Caco-2 (cell line): ENCODE measurements around the gene ANO1. TPM values are rescaled to one million over a fixed set of nuclear protein-coding genes. Genes with fewer than 3 reads are reported as not detected.

Experiments used
- BruUV-seq: library from RNA; stranded (reverse); fragments of 400-500 nt; replicated peaks from 2 replicates; lab custom pipeline; 2021; lab: Mats Ljungman, UMichigan
- CTCF ChIA-PET: fragments of 300-600 bp; sonication (Branson Sonifier 250); formaldehyde crosslinking; loops from one replicate; lab custom pipeline; 2022; ENCODE audit warnings: antibody characterized with exemption; lab: Charles Lee
- POLR2A ChIA-PET: fragments of 300-600 bp; sonication (Branson Sonifier 250); formaldehyde crosslinking; loops from one replicate; lab custom pipeline; 2022; ENCODE audit warnings: antibody characterized with exemption; lab: Charles Lee
- DNase-seq, 2 experiments: peaks; one replicate each; pipeline versions ENCODE4 v3.0.0 to v3.0.0-alpha.2; 2020 to 2022
- H3K27me3 ChIP-seq: replicated peaks from 2 replicates; pipeline ENCODE4 v1.6.0; 2011; ENCODE audit warnings: low read length; ENCODE audit not compliant: control insufficient read depth, insufficient read depth
- H3K36me3 ChIP-seq: 2 replicates; pipeline ENCODE4 v1.5.1; 2011; ENCODE audit warnings: low read length; ENCODE audit not compliant: control insufficient read depth, insufficient read depth
- H3K4me1 ChIP-seq: fragments of 250-450 bp; sonication (Bioruptor Pico); 2 replicates; pipeline ENCODE4 v1.5.1; 2020; ENCODE audit warnings: mild to moderate bottlenecking
- H3K4me3 ChIP-seq: 2 replicates; pipeline ENCODE4 v1.5.1; 2011; ENCODE audit warnings: low read depth, mild to moderate bottlenecking, control low read depth, low read length
- H3K9me3 ChIP-seq: fragments of 250-450 bp; sonication (Bioruptor Pico); 2 replicates; pipeline ENCODE4 v1.5.1; 2020; ENCODE audit warnings: mild to moderate bottlenecking, moderate library complexity
- H3K27ac Mint-ChIP-seq: one replicate; pipeline ENCODE4 v1.8.0; 2022; ENCODE audit warnings: mixed read lengths; ENCODE audit not compliant: unreplicated experiment
- H3K27me3 Mint-ChIP-seq: one replicate; pipeline ENCODE4 v1.8.0; 2022; ENCODE audit warnings: mixed read lengths; ENCODE audit not compliant: insufficient read depth, unreplicated experiment
- H3K36me3 Mint-ChIP-seq: one replicate; pipeline ENCODE4 v1.8.0; 2022; ENCODE audit warnings: mild to moderate bottlenecking, mixed read lengths; ENCODE audit not compliant: insufficient read depth, unreplicated experiment
- H3K4me1 Mint-ChIP-seq: one replicate; pipeline ENCODE4 v1.8.0; 2022; ENCODE audit warnings: low read depth, mixed read lengths; ENCODE audit not compliant: unreplicated experiment
- H3K4me3 Mint-ChIP-seq: one replicate; pipeline ENCODE4 v1.8.0; 2022; ENCODE audit warnings: mild to moderate bottlenecking, moderate library complexity, mixed read lengths; ENCODE audit not compliant: unreplicated experiment
- H3K9me3 Mint-ChIP-seq: one replicate; pipeline ENCODE4 v1.8.0; 2022; ENCODE audit warnings: mixed read lengths; ENCODE audit not compliant: unreplicated experiment
- CTCF ChIP-seq, 2 experiments: fragments of 200-600 bp in 1 of 2; IDR thresholded peaks; 1 replicate in 1 of 2; 2 replicates in 1 of 2; pipeline versions ENCODE4 v1.5.1 to v1.8.0; 2011 to 2022; ENCODE audit warnings: antibody characterized with exemption in 1 of 2, control low read depth in 1 of 2, inconsistent platforms in 1 of 2, low read depth in 1 of 2, low read length in 1 of 2, mild to moderate bottlenecking in 1 of 2, moderate library complexity in 1 of 2; ENCODE audit not compliant: insufficient read depth in 1 of 2, severe bottlenecking in 1 of 2, unreplicated experiment in 1 of 2
- intact Hi-C: fragments of 100-400 bp; cut with micrococcal nuclease; formaldehyde crosslinking; loops from one replicate; pipeline ENCODE4 v1.10.0; 2022; ENCODE audit not compliant: unreplicated experiment
- total RNA-seq: library from RNA; stranded (reverse); gene quantifications from 2 replicates; pipeline ENCODE4 v1.2.3, GENCODE V29; 2022

The ANO1 gene
- total RNA-seq, 1 experiment from 2014 or later, result 8.4 TPM

GRCh38 chr11:70087446-70088167 is 9.5 kb downstream of the ANO1 start:
- Mint-ChIP-seq H3K4me1 (peaks cover 16% of the 10 kb centered on the region), H3K9me3 (no peaks in the 10 kb centered on the region), H3K27ac (no peak overlapping the region), H3K4me3 (no peak overlapping the region), H3K27me3 (no peaks in the 10 kb centered on the region), H3K36me3 (no peaks in the 10 kb centered on the region)
- Histone ChIP-seq H3K9me3 (no peaks in the 10 kb centered on the region), H3K4me3 (no peak overlapping the region), H3K27me3 (no peaks in the 10 kb centered on the region), H3K4me1 (peaks cover 16% of the 10 kb centered on the region), H3K36me3 (no peaks in the 10 kb centered on the region)
- CTCF ChIA-PET, result interaction anchor here (0.6 to 0.8 kb wide), 2 partner anchors 24 to 116 kb away, joined by 3 read pairs; partner anchors contain the start of gene FADD
- no peak for DNase-seq
- intact Hi-C loops, result loop anchor here (5.0 kb wide), 1 partner anchor 110 kb away; no protein-coding TSS in a partner anchor
- BruUV-seq, result no TSS peak
- POLR2A ChIA-PET, result no interaction called here
- no peak for TF ChIP-seq CTCF (IDR thresholded peaks at IDR 0.05; ENCODE audit: insufficient read depth in 1 of 2, low read depth in 1 of 2, low read length in 1 of 2, severe bottlenecking in 1 of 2, unreplicated experiment in 1 of 2)

GRCh38 chr11:70088735-70089250 is 10.7 kb downstream of the ANO1 start:
- DNase-seq, result no peak
- peaks cover 16% of the 10 kb centered on the region for H3K4me1 ChIP-seq
- Mint-ChIP-seq H3K27me3 (no peaks in the 10 kb centered on the region), H3K36me3 (no peaks in the 10 kb centered on the region), H3K9me3 (no peaks in the 10 kb centered on the region), H3K27ac (no peak overlapping the region), H3K4me3 (no peak overlapping the region), H3K4me1 (peaks cover 16% of the 10 kb centered on the region)
- H3K4me3 ChIP-seq, result no peak overlapping the region
- ChIA-PET POLR2A (no interaction called here), CTCF (no interaction called here)
- no TSS peak for BruUV-seq
- no peaks in the 10 kb centered on the region for H3K9me3 ChIP-seq
- H3K36me3 ChIP-seq, result no peaks in the 10 kb centered on the region
- intact Hi-C loops, result loop anchor here (5.0 kb wide), 1 partner anchor 109 kb away; no protein-coding TSS in a partner anchor
- TF ChIP-seq CTCF (IDR thresholded peaks at IDR 0.05; ENCODE audit: insufficient read depth in 1 of 2, low read depth in 1 of 2, low read length in 1 of 2, severe bottlenecking in 1 of 2, unreplicated experiment in 1 of 2), result no peak
- H3K27me3 ChIP-seq, result no peaks in the 10 kb centered on the region

GRCh38 chr11:70089631-70090030 is 11.5 kb downstream of the ANO1 start:
- H3K36me3 ChIP-seq, result no peaks in the 10 kb centered on the region
- H3K27me3 ChIP-seq, result no peaks in the 10 kb centered on the region
- H3K4me3 ChIP-seq, result no peak overlapping the region
- H3K27me3 Mint-ChIP-seq, result no peaks in the 10 kb centered on the region
- BruUV-seq, result no TSS peak
- H3K27ac Mint-ChIP-seq, result no peak overlapping the region
- peaks cover 16% of the 10 kb centered on the region for H3K4me1 ChIP-seq
- ChIA-PET CTCF (no interaction called here), POLR2A (no interaction called here)
- no peaks in the 10 kb centered on the region for H3K36me3 Mint-ChIP-seq
- intact Hi-C loops, result loop anchor here (5.0 kb wide), 1 partner anchor 108 kb away; no protein-coding TSS in a partner anchor
- peaks cover under 1% of the 10 kb centered on the region for H3K9me3 Mint-ChIP-seq
- H3K4me1 Mint-ChIP-seq, result peaks cover 16% of the 10 kb centered on the region
- no peak overlapping the region for H3K4me3 Mint-ChIP-seq
- H3K9me3 ChIP-seq, result no peaks in the 10 kb centered on the region
- no peak for DNase-seq
- no peak for TF ChIP-seq CTCF (IDR thresholded peaks at IDR 0.05; ENCODE audit: insufficient read depth in 1 of 2, low read depth in 1 of 2, low read length in 1 of 2, severe bottlenecking in 1 of 2, unreplicated experiment in 1 of 2)
